Liver (tissue), 9 donors: ENCODE data around the gene TRPC4. TPM values are rescaled to one million over a fixed set of nuclear protein-coding genes. Genes with fewer than 3 reads are reported as not detected.

Experiments used
- DNase-seq: peaks from one replicate; pipeline ENCODE4 v3.0.0-alpha.2; 2017; ENCODE audit warnings: low spot score
- H3K27ac ChIP-seq, 2 donors: one replicate each; pipeline ENCODE4 v1.7.0; 2013; ENCODE audit warnings: inconsistent platforms in 2 of 2, low read length in 2 of 2, control low read depth in 1 of 2, low read depth in 1 of 2, mild to moderate bottlenecking in 1 of 2
- H3K27me3 ChIP-seq, 4 donors: one replicate each; pipeline versions ENCODE4 v1.6.1 to v1.7.0; 2013; ENCODE audit warnings: low read length in 3 of 4, inconsistent platforms in 1 of 4, mild to moderate bottlenecking in 1 of 4, moderate library complexity in 1 of 4; ENCODE audit not compliant: control insufficient read depth in 4 of 4, insufficient read depth in 4 of 4
- H3K36me3 ChIP-seq, 4 donors: one replicate each; pipeline versions ENCODE4 v1.6.1 to v1.7.0; 2013; ENCODE audit warnings: low read length in 3 of 4, mild to moderate bottlenecking in 3 of 4, low read depth in 1 of 4, moderate library complexity in 1 of 4; ENCODE audit not compliant: control insufficient read depth in 4 of 4, insufficient read depth in 3 of 4
- H3K4me1 ChIP-seq, 4 donors: one replicate each; pipeline versions ENCODE4 v1.6.1 to v1.7.0; 2013; ENCODE audit warnings: low read length in 3 of 4, mild to moderate bottlenecking in 3 of 4, moderate library complexity in 1 of 4; ENCODE audit not compliant: control insufficient read depth in 4 of 4, insufficient read depth in 4 of 4
- H3K4me3 ChIP-seq, 3 donors: one replicate each; pipeline versions ENCODE4 v1.6.1 to v1.7.0; 2013; ENCODE audit warnings: low read length in 3 of 3, control low read depth in 1 of 3, low read depth in 1 of 3, mild to moderate bottlenecking in 1 of 3
- H3K9ac ChIP-seq, 2 donors: one replicate each; pipeline ENCODE4 v1.7.0; 2013; ENCODE audit warnings: low read length in 2 of 2, mild to moderate bottlenecking in 2 of 2, moderate library complexity in 2 of 2, control low read depth in 1 of 2, low read depth in 1 of 2
- H3K9me3 ChIP-seq, 4 donors: one replicate each; pipeline versions ENCODE4 v1.6.1 to v1.7.0; 2013; ENCODE audit warnings: low read length in 3 of 4; ENCODE audit not compliant: control insufficient read depth in 4 of 4
- EGR1 ChIP-seq, 2 donors: IDR thresholded peaks; 2 replicates each; pipeline ENCODE4 v1.6.1; 2016 to 2018; ENCODE audit warnings: antibody characterized with exemption in 2 of 2, low read depth in 2 of 2
- FOXA1 ChIP-seq: IDR thresholded peaks from 2 replicates; pipeline ENCODE4 v1.6.1; 2016; ENCODE audit warnings: antibody characterized with exemption
- FOXA2 ChIP-seq: IDR thresholded peaks from 2 replicates; pipeline ENCODE4 v1.6.1; 2016; ENCODE audit warnings: antibody characterized with exemption
- GABPA ChIP-seq, 2 donors: IDR thresholded peaks in 1 of 2; conservative IDR thresholded peaks in 1 of 2; 2 replicates each; pipeline ENCODE4 v1.6.1; 2016; ENCODE audit warnings: antibody characterized with exemption in 2 of 2, mild to moderate bottlenecking in 1 of 2, moderate library complexity in 1 of 2
- HNF4A ChIP-seq, 2 donors: conservative IDR thresholded peaks; 2 replicates each; pipeline ENCODE4 v1.6.1; 2016; ENCODE audit warnings: antibody characterized with exemption in 2 of 2, mild to moderate bottlenecking in 2 of 2
- HNF4G ChIP-seq: IDR thresholded peaks from 2 replicates; pipeline ENCODE4 v1.6.1; 2016; ENCODE audit warnings: antibody characterized with exemption
- JUND ChIP-seq, 2 donors: IDR thresholded peaks; 2 replicates each; pipeline ENCODE4 v1.6.1; 2016; ENCODE audit warnings: antibody characterized with exemption in 2 of 2
- NR2F2 ChIP-seq: IDR thresholded peaks from 2 replicates; pipeline ENCODE4 v1.6.1; 2016; ENCODE audit warnings: antibody characterized with exemption
- RAD21 ChIP-seq, 2 donors: IDR thresholded peaks; 2 replicates each; pipeline ENCODE4 v1.6.1; 2016; ENCODE audit warnings: antibody characterized with exemption in 2 of 2, mild to moderate bottlenecking in 2 of 2
- RXRA ChIP-seq, 2 donors: IDR thresholded peaks; 2 replicates each; pipeline ENCODE4 v1.6.1; 2017 to 2018; ENCODE audit warnings: antibody characterized with exemption in 2 of 2, mild to moderate bottlenecking in 1 of 2
- SP1 ChIP-seq: IDR thresholded peaks from 2 replicates; pipeline ENCODE4 v1.6.1; 2018; ENCODE audit warnings: antibody characterized with exemption, mild to moderate bottlenecking
- YY1 ChIP-seq: IDR thresholded peaks from 2 replicates; pipeline ENCODE4 v1.6.1; 2016; ENCODE audit warnings: antibody characterized with exemption, mild to moderate bottlenecking
- WGBS: extraction: QIAGEN DNeasy Blood & Tissue Kit; methylation state at CpG from one replicate; pipeline ENCODE4 v1.1.7; 2013; 5-methylcytosine and 5-hydroxymethylcytosine counted together
- polyA plus RNA-seq, 2 donors: library from polyadenylated mRNA; stranded (reverse) in 1 of 2; unstranded in 1 of 2; fragments of 200-250 nt in 1 of 2; fragments of >200 nt in 1 of 2; fragmentation: Nextera tagmentation in 1 of 2; extraction: Ambion mirVana in 1 of 2; gene quantifications; one replicate each; pipeline versions ENCODE4 v1.2.1 to v1.2.3, GENCODE V29; 2013 to 2015
- total RNA-seq, 2 donors: library from RNA; depleted of rRNA; stranded (reverse); fragments of >200 nt; gene quantifications; one replicate each; pipeline ENCODE4 v1.2.3, GENCODE V29; 2014
- TF ChIP-seq, protein P1 (sequence below): IDR thresholded peaks from 2 replicates; pipeline ENCODE4 v1.6.1; 2016; ENCODE audit warnings: antibody characterized with exemption
- TF ChIP-seq, protein P2 (sequence below): IDR thresholded peaks from 2 replicates; pipeline ENCODE4 v1.6.1; 2016; ENCODE audit warnings: antibody characterized with exemption, mild to moderate bottlenecking
- TF ChIP-seq, protein P3 (sequence below): IDR thresholded peaks from 2 replicates; pipeline ENCODE4 v1.6.1; 2016; ENCODE audit warnings: antibody characterized with exemption
- TF ChIP-seq, protein P4 (sequence below): fragments of 150-350 bp; IDR thresholded peaks from 2 replicates; pipeline ENCODE4 v1.5.1; 2017; ENCODE audit warnings: improper control_type of control experiment, low read depth, low read length; ENCODE audit not compliant: missing input control
- TF ChIP-seq, protein P5 (sequence below): IDR thresholded peaks from 2 replicates; pipeline ENCODE4 v1.6.1; 2016; ENCODE audit warnings: antibody characterized with exemption
- donor health status: healthy.
- donor health status: healthy.
- donor health status: healthy.
- donor health status: healthy.
- donor health status: healthy.

TRPC4 gene
- total and polyA plus RNA-seq, 4 donors = 0.04 to 0.17 (median 0.05) TPM; not detected in 1

DNA sequence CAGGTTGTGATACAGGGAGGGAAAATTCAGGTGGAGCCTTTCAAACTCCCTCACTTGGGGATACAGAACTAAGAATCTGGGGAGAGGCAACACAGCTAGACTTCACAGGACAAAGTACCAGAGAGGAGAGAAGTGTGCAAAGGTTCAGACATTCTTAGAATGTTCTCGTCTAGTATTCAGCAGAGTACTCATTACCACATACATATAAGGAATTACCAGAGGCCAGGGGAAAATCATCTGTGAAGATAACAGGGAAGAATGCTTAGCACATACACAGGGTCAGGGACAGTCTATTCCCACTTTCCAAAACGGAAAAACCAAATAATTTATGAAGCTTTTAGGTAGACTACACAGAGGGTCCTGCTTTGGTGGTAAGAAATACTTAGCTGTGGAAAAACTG, 58.1 kb downstream of the TRPC4 start:
- no peak overlapping the region for H3K4me3 ChIP-seq
- no peaks in the 10 kb centered on the region for H3K27me3 ChIP-seq
- DNase-seq = no peak
- no peak for TF ChIP-seq NR2F2
- no peak for TF ChIP-seq RAD21 (IDR thresholded peaks at IDR 0.05)
- TF ChIP-seq, protein P1, sequence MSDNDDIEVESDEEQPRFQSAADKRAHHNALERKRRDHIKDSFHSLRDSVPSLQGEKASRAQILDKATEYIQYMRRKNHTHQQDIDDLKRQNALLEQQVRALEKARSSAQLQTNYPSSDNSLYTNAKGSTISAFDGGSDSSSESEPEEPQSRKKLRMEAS = no peak
- TF ChIP-seq, protein P2, sequence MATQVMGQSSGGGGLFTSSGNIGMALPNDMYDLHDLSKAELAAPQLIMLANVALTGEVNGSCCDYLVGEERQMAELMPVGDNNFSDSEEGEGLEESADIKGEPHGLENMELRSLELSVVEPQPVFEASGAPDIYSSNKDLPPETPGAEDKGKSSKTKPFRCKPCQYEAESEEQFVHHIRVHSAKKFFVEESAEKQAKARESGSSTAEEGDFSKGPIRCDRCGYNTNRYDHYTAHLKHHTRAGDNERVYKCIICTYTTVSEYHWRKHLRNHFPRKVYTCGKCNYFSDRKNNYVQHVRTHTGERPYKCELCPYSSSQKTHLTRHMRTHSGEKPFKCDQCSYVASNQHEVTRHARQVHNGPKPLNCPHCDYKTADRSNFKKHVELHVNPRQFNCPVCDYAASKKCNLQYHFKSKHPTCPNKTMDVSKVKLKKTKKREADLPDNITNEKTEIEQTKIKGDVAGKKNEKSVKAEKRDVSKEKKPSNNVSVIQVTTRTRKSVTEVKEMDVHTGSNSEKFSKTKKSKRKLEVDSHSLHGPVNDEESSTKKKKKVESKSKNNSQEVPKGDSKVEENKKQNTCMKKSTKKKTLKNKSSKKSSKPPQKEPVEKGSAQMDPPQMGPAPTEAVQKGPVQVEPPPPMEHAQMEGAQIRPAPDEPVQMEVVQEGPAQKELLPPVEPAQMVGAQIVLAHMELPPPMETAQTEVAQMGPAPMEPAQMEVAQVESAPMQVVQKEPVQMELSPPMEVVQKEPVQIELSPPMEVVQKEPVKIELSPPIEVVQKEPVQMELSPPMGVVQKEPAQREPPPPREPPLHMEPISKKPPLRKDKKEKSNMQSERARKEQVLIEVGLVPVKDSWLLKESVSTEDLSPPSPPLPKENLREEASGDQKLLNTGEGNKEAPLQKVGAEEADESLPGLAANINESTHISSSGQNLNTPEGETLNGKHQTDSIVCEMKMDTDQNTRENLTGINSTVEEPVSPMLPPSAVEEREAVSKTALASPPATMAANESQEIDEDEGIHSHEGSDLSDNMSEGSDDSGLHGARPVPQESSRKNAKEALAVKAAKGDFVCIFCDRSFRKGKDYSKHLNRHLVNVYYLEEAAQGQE = no peak
- no peak for TF ChIP-seq GABPA (IDR thresholded peaks at IDR 0.05 in 1 of 2, conservative IDR thresholded peaks at IDR 0.05 in 1 of 2)
- no peak for TF ChIP-seq FOXA1
- TF ChIP-seq JUND (IDR thresholded peaks at IDR 0.05) = no peak
- no peak for TF ChIP-seq SP1
- no peak for TF ChIP-seq EGR1 (IDR thresholded peaks at IDR 0.05; ENCODE audit: low read depth in 2 of 2)
- TF ChIP-seq, protein P3, sequence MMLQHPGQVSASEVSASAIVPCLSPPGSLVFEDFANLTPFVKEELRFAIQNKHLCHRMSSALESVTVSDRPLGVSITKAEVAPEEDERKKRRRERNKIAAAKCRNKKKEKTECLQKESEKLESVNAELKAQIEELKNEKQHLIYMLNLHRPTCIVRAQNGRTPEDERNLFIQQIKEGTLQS = no peak
- TF ChIP-seq, protein P4, sequence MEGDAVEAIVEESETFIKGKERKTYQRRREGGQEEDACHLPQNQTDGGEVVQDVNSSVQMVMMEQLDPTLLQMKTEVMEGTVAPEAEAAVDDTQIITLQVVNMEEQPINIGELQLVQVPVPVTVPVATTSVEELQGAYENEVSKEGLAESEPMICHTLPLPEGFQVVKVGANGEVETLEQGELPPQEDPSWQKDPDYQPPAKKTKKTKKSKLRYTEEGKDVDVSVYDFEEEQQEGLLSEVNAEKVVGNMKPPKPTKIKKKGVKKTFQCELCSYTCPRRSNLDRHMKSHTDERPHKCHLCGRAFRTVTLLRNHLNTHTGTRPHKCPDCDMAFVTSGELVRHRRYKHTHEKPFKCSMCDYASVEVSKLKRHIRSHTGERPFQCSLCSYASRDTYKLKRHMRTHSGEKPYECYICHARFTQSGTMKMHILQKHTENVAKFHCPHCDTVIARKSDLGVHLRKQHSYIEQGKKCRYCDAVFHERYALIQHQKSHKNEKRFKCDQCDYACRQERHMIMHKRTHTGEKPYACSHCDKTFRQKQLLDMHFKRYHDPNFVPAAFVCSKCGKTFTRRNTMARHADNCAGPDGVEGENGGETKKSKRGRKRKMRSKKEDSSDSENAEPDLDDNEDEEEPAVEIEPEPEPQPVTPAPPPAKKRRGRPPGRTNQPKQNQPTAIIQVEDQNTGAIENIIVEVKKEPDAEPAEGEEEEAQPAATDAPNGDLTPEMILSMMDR = no peak
- no peak for TF ChIP-seq YY1
- no peak for TF ChIP-seq RXRA (IDR thresholded peaks at IDR 0.05)
- 55% methylated on average over 2 of the region's 2 CpGs for WGBS
- no peak overlapping the region for H3K9ac ChIP-seq
- peaks cover 0 to 5% (median 0%) of the 10 kb centered on the region in 4 donors for H3K9me3 ChIP-seq
- H3K27ac ChIP-seq = no peak overlapping the region
- H3K36me3 ChIP-seq = no peaks in the 10 kb centered on the region
- H3K4me1 ChIP-seq = no peaks in the 10 kb centered on the region

DNA sequence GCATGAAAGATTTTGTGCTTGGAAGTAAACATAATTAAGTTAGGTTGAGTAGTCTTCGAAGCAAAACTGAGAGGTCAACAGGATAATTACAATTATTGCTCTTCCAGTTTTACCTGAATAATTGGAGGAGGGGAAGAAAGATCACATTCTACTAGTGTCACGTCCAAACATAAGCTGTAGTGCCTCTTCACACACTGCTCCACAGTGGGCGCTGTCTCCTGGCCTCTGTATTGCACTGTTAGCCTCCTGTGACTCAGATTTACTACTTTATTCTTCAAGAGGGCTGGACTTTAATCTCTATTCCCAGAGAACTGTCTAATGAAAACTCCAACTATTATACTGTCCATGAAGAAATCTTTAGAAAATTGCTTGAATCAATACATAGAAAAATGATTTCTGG, 62.9 kb downstream of the TRPC4 start:
- 62% methylated on average over 3 of the region's 3 CpGs for WGBS
- H3K36me3 ChIP-seq = no peaks in the 10 kb centered on the region
- H3K27ac ChIP-seq = no peak overlapping the region
- no peak overlapping the region for H3K4me3 ChIP-seq
- H3K9ac ChIP-seq = no peak overlapping the region
- no peak for DNase-seq
- no peaks in the 10 kb centered on the region for H3K4me1 ChIP-seq
- H3K27me3 ChIP-seq = no peaks in the 10 kb centered on the region
- H3K9me3 ChIP-seq = no peaks in the 10 kb centered on the region
- TF ChIP-seq, protein P4 = no peak
- TF ChIP-seq FOXA2 = no peak
- TF ChIP-seq, protein P5, sequence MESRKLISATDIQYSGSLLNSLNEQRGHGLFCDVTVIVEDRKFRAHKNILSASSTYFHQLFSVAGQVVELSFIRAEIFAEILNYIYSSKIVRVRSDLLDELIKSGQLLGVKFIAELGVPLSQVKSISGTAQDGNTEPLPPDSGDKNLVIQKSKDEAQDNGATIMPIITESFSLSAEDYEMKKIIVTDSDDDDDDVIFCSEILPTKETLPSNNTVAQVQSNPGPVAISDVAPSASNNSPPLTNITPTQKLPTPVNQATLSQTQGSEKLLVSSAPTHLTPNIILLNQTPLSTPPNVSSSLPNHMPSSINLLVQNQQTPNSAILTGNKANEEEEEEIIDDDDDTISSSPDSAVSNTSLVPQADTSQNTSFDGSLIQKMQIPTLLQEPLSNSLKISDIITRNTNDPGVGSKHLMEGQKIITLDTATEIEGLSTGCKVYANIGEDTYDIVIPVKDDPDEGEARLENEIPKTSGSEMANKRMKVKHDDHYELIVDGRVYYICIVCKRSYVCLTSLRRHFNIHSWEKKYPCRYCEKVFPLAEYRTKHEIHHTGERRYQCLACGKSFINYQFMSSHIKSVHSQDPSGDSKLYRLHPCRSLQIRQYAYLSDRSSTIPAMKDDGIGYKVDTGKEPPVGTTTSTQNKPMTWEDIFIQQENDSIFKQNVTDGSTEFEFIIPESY = no peak
- TF ChIP-seq EGR1 (IDR thresholded peaks at IDR 0.05; ENCODE audit: low read depth in 2 of 2) = no peak
- TF ChIP-seq RAD21 (IDR thresholded peaks at IDR 0.05) = no peak
- no peak for TF ChIP-seq RXRA (IDR thresholded peaks at IDR 0.05)
- no peak for TF ChIP-seq HNF4G
- TF ChIP-seq, protein P3 = no peak
- TF ChIP-seq NR2F2 = no peak
- TF ChIP-seq YY1 = no peak
- TF ChIP-seq, protein P1 = no peak
- TF ChIP-seq HNF4A (conservative IDR thresholded peaks at IDR 0.05) = no peak
- TF ChIP-seq JUND (IDR thresholded peaks at IDR 0.05) = no peak
- no peak for TF ChIP-seq FOXA1
- no peak for TF ChIP-seq GABPA (IDR thresholded peaks at IDR 0.05 in 1 of 2, conservative IDR thresholded peaks at IDR 0.05 in 1 of 2)
- no peak for TF ChIP-seq SP1
